Coronary artery (tissue), 2 donors: Measurements from ENCODE around the gene RTL1.

Experiments used
- DNase-seq: peaks from one replicate; pipeline ENCODE4 v3.0.0-alpha.2; 2017; ENCODE audit warnings: low spot score
- H3K27ac ChIP-seq, 2 donors: fragments of 200-600 bp; sonication (generic); one replicate each; pipeline ENCODE4 v1.5.1; 2016 to 2019
- H3K4me3 ChIP-seq: fragments of 200-600 bp; sonication (generic); 2 replicates; pipeline ENCODE4 v1.5.1; 2016; ENCODE audit warnings: mild to moderate bottlenecking, moderate library complexity
- CTCF ChIP-seq: fragments of 200-600 bp; sonication (generic); IDR thresholded peaks from one replicate; pipeline ENCODE4 v1.5.1; 2019; ENCODE audit warnings: antibody characterized with exemption

RTL1 gene

GRCh38 chr14:100903672-100904185 lies at the start of gene RTL1:
RTL1 (minus strand) TSS chr14:100903722; CDS start chr14:100884788, 18,934 bp downstream.
- no peak for DNase-seq
- H3K27ac ChIP-seq, result no peak within 1 kb of the TSS
- TF ChIP-seq CTCF, result no peak
- no peak within 1 kb of the TSS for H3K4me3 ChIP-seq

GRCh38 chr14:100950024-100950423 lies 46.5 kb upstream of the RTL1 start:
- TF ChIP-seq CTCF, result no peak
- H3K4me3 ChIP-seq, result no peak overlapping the region
- DNase-seq, result no peak
- no peak overlapping the region for H3K27ac ChIP-seq

- no peak for TF ChIP-seq CTCF
- DNase-seq, result no peak
- Histone ChIP-seq H3K27ac (no peak overlapping the region), H3K4me3 (no peak overlapping the region)
Observed at GRCh38 chr14:100944052-100944451, 40.5 kb upstream of the RTL1 start.

GRCh38 chr14:100930270-100930669 lies 26.7 kb upstream of the RTL1 start:
- no peak overlapping the region for H3K4me3 ChIP-seq
- no peak for DNase-seq
- no peak overlapping the region for H3K27ac ChIP-seq
- no peak for TF ChIP-seq CTCF

- no peak for DNase-seq
- TF ChIP-seq CTCF, result no peak
- Histone ChIP-seq H3K27ac (no peak overlapping the region), H3K4me3 (no peak overlapping the region)
Observed at GRCh38 chr14:100915560-100915959, 12.0 kb upstream of the RTL1 start.

GRCh38 chr14:100914597-100915021 lies 11.1 kb upstream of the RTL1 start:
- H3K27ac ChIP-seq, result no peak overlapping the region

More at GRCh38 chr14:100914597-100915021, 11.1 kb upstream of the RTL1 start:
- no peak overlapping the region for H3K4me3 ChIP-seq
- TF ChIP-seq CTCF, result no peak
- no peak for DNase-seq
